Lower leg skin (tissue), 4 donors: ENCODE results near the gene C1orf167. TPM values are rescaled to one million over a fixed set of nuclear protein-coding genes. Genes with fewer than 3 reads are reported as not detected.

Experiments used
- DNase-seq, 2 donors: peaks; one replicate each; pipeline ENCODE4 v3.0.0-alpha.2; 2019; ENCODE audit warnings: low spot score in 2 of 2
- H3K4me3 ChIP-seq: fragments of 200-600 bp; sonication (generic); 2 replicates; pipeline ENCODE4 v1.5.1; 2017; ENCODE audit warnings: mild to moderate bottlenecking, low read depth; ENCODE audit not compliant: poor library complexity, severe bottlenecking
- POLR2A ChIP-seq, 2 donors: fragments of 450-650 bp; IDR thresholded peaks; one replicate each; pipeline ENCODE4 v1.6.1; 2016 to 2017; ENCODE audit warnings: antibody characterized with exemption in 2 of 2, mild to moderate bottlenecking in 1 of 2, moderate library complexity in 1 of 2
- WGBS, 2 donors: methylation state at CpG; one replicate each; pipeline ENCODE4 v1.1.5; 2018; 5-methylcytosine and 5-hydroxymethylcytosine counted together
- intact Hi-C: fragments of 100-400 bp; cut with DNase I; formaldehyde crosslinking; loops from one replicate; pipeline ENCODE4 v1.15.0; 2023; ENCODE audit warnings: low total_unique reads
- total RNA-seq, 4 donors: library from RNA; depleted of rRNA; stranded (reverse); fragments of >200 nt; gene quantifications; one replicate each; pipeline ENCODE4 v1.1.0, GENCODE V29; 2016
- TF ChIP-seq, protein P1 (sequence below), 3 donors: fragments of 450-650 bp; IDR thresholded peaks; one replicate each; pipeline ENCODE4 v1.5.1; 2016; ENCODE audit warnings: antibody characterized with exemption in 3 of 3, mild to moderate bottlenecking in 3 of 3, moderate library complexity in 2 of 3

C1orf167 gene
- total RNA-seq, 4 donors from 2014 or later = 1.6 to 2.8 TPM; not detected in 2

GRCh38 chr1:11719313-11720032 lies 42.5 kb upstream of the C1orf167 start:
- intact Hi-C loops = loop anchor here (5.0 kb wide), 1 partner anchor 57 kb away; the partner anchor contains the start of gene FBXO6
- no peak for TF ChIP-seq POLR2A (IDR thresholded peaks at IDR 0.05)
- TF ChIP-seq, protein P1, sequence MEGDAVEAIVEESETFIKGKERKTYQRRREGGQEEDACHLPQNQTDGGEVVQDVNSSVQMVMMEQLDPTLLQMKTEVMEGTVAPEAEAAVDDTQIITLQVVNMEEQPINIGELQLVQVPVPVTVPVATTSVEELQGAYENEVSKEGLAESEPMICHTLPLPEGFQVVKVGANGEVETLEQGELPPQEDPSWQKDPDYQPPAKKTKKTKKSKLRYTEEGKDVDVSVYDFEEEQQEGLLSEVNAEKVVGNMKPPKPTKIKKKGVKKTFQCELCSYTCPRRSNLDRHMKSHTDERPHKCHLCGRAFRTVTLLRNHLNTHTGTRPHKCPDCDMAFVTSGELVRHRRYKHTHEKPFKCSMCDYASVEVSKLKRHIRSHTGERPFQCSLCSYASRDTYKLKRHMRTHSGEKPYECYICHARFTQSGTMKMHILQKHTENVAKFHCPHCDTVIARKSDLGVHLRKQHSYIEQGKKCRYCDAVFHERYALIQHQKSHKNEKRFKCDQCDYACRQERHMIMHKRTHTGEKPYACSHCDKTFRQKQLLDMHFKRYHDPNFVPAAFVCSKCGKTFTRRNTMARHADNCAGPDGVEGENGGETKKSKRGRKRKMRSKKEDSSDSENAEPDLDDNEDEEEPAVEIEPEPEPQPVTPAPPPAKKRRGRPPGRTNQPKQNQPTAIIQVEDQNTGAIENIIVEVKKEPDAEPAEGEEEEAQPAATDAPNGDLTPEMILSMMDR (IDR thresholded peaks at IDR 0.05) = no peak
- 5 to 6% methylated on average over 42 to 44 of the region's 44 CpGs for WGBS, 2 donors
- peak; percentile 77 to 97 for DNase-seq
- no peak overlapping the region for H3K4me3 ChIP-seq

DNA sequence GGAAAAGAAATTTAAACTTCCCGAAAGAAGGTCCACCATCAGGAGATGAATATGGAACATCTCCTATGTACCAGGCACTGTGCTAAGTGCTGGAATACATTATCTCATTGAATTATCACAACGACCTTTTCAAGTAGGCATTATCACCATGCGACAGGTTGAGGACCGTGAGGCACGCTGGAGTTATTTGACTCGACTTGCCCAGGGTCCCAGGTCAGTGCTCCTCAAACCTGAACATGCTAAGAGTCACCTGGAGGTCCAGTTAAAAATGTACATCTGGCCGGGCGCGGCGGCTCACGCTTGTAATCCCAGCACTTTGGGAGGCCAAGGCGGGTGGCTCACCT lies 42.0 kb upstream of the C1orf167 start:
- H3K4me3 ChIP-seq = no peak overlapping the region
- WGBS, 2 donors = 66 to 71% methylated on average over 12 of the region's 12 CpGs
- DNase-seq = no peak
- TF ChIP-seq POLR2A (IDR thresholded peaks at IDR 0.05) = no peak
- TF ChIP-seq, protein P1 (IDR thresholded peaks at IDR 0.05) = no peak
- intact Hi-C loops = no loop called here

DNA sequence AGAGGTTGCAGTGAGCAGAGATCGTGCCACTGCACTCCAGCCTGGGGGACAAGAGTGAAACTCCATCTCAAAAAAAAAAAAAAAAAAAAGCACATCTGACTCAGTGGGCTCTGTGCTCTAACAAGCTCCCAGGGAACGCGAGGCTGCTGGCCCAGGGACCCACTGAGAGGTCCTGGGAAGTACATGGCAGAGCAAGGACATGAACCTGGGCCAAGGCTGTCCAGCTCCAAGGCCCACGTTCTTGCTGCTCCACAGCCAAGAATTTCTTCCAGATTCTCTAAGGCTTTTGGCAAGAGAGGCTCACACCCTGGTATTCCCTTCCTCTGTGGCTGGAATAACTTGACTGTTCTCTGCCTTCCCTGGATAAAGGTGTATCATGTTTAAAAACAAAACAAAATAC lies 41.5 kb upstream of the C1orf167 start:
- no peak for DNase-seq
- intact Hi-C loops = no loop called here
- TF ChIP-seq POLR2A (IDR thresholded peaks at IDR 0.05) = no peak
- TF ChIP-seq, protein P1 (IDR thresholded peaks at IDR 0.05) = no peak
- no peak overlapping the region for H3K4me3 ChIP-seq
- WGBS, 2 donors = 53 to 63% methylated on average over 4 of the region's 4 CpGs

DNA sequence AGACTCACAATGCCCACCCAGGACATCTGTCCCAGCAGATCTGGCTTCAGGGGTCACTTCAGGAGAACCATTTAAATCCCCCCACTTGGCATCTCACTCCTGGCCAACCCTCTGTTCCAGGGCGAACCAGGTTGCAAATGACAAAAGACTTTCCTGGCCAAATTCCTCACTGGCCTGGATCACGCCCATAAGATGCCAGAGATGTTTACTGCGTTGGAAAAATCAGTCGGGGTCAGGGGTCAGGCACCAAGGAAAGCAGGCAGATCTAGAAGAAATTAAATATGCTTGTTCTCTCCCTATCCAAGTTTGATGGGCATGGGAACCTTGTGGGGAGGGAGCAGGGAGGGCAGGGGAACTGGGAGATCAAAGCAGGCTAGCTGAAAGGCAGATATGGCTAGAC lies 40.7 kb upstream of the C1orf167 start:
- TF ChIP-seq, protein P1 (IDR thresholded peaks at IDR 0.05) = no peak
- no peak for TF ChIP-seq POLR2A (IDR thresholded peaks at IDR 0.05)
- no peak for DNase-seq

GRCh38 chr1:11722538-11722937 lies 39.5 kb upstream of the C1orf167 start:
- intact Hi-C loops = no loop called here
- TF ChIP-seq, protein P1 (IDR thresholded peaks at IDR 0.05) = no peak
- no peak for TF ChIP-seq POLR2A (IDR thresholded peaks at IDR 0.05)
- H3K4me3 ChIP-seq = no peak overlapping the region
- no peak for DNase-seq
- WGBS, 2 donors = 62 to 63% methylated on average over 2 of the region's 2 CpGs

More for the DNA sequence above, 40.7 kb upstream of the C1orf167 start:
- intact Hi-C loops = no loop called here
- no peak overlapping the region for H3K4me3 ChIP-seq
- 74 to 83% methylated on average over 4 of the region's 4 CpGs for WGBS, 2 donors

DNA sequence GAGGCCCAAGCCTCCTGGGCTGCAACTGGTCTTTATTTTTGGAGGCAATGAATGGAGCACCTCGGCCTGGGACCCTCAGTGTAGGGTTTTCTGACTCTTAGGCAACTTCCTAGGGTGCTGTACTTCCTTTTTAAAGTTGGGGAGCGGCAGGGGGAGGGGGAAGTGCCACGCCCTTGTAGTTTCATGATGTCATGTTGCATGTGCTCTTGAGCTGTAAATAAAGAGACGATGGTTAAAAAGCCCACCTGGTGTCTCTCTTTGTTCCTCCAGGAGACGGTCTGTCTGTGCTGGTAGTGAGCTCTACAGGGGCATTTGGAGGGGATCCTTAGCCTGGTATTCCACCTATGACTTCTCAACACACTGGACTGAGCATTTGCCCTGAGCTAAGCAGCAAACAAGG lies 36.4 kb upstream of the C1orf167 start:
- no peak for TF ChIP-seq POLR2A (IDR thresholded peaks at IDR 0.05)
- TF ChIP-seq, protein P1 (IDR thresholded peaks at IDR 0.05) = no peak
- no peak for DNase-seq
- intact Hi-C loops = no loop called here
- no peak overlapping the region for H3K4me3 ChIP-seq
- 78% methylated on average over 5 of the region's 5 CpGs for WGBS, 2 donors
